Measurements from ENCODE around the gene FAR1.
"Not testable (repeated sequence)": the region's sequence is repeated elsewhere in the genome, so short reads cannot be mapped to it uniquely, and the experiment has no call there.

Gene FAR1

GRCh38 chr11:13726456-13726855 lies 58.0 kb downstream of the FAR1 start:
- H3K4me3 ChIP-seq (replicated peaks; ENCODE audit: low read depth, low read length) = no peak overlapping the region
- no peak for TF ChIP-seq CTCF (IDR thresholded peaks at IDR 0.05; ENCODE audit: low read length, missing control alignments)
- DNase-seq (ENCODE audit: low read depth) = no peak

GRCh38 chr11:13728076-13728475 lies 59.6 kb downstream of the FAR1 start:
- H3K4me3 ChIP-seq (replicated peaks; ENCODE audit: low read depth, low read length) = no peak overlapping the region
- no peak for DNase-seq (ENCODE audit: low read depth)
- TF ChIP-seq CTCF (IDR thresholded peaks at IDR 0.05; ENCODE audit: low read length, missing control alignments) = no peak

GRCh38 chr11:13734530-13734929 lies 66.1 kb downstream of the FAR1 start:
- no peak for TF ChIP-seq CTCF (IDR thresholded peaks at IDR 0.05; ENCODE audit: low read length, missing control alignments)
- no peak for DNase-seq (ENCODE audit: low read depth)
- H3K4me3 ChIP-seq (replicated peaks; ENCODE audit: low read depth, low read length) = no peak overlapping the region

GRCh38 chr11:13745165-13745564 lies 76.7 kb downstream of the FAR1 start:
- DNase-seq (ENCODE audit: low read depth) = peak; percentile 27
- TF ChIP-seq CTCF (IDR thresholded peaks at IDR 0.05; ENCODE audit: low read length, missing control alignments) = no peak
- H3K4me3 ChIP-seq (replicated peaks; ENCODE audit: low read depth, low read length) = no peak overlapping the region

- not testable (repeated sequence) for H3K4me3 ChIP-seq (replicated peaks; ENCODE audit: low read depth, low read length); DNase-seq (ENCODE audit: low read depth)
These were observed 84.8 kb downstream of the FAR1 start for GRCh38 chr11:13753316-13753715.

- no peak for TF ChIP-seq CTCF (IDR thresholded peaks at IDR 0.05; ENCODE audit: low read length, missing control alignments)
- DNase-seq (ENCODE audit: low read depth) = no peak
These were observed 90.6 kb downstream of the FAR1 start for GRCh38 chr11:13759050-13759449.

GRCh38 chr11:13760115-13760514 lies 91.6 kb downstream of the FAR1 start:
- no peak for DNase-seq (ENCODE audit: low read depth)

More at GRCh38 chr11:13759050-13759449, 90.6 kb downstream of the FAR1 start:
- H3K4me3 ChIP-seq (replicated peaks; ENCODE audit: low read depth, low read length) = no peak overlapping the region

More at GRCh38 chr11:13760115-13760514, 91.6 kb downstream of the FAR1 start:
- H3K4me3 ChIP-seq (replicated peaks; ENCODE audit: low read depth, low read length) = no peak overlapping the region
- no peak for TF ChIP-seq CTCF (IDR thresholded peaks at IDR 0.05; ENCODE audit: low read length, missing control alignments)
